Prostate gland (tissue), 2 donors: ENCODE results near the gene SH2D3A. TPM values are rescaled to one million over a fixed set of nuclear protein-coding genes. Genes with fewer than 3 reads are reported as not detected.

Experiments
- DNase-seq: peaks from one replicate; pipeline ENCODE4 v3.0.0-alpha.2; 2019; ENCODE audit warnings: low spot score
- H3K27ac ChIP-seq, 2 donors: fragments of 200-600 bp; sonication (generic); 2 replicates each; pipeline ENCODE4 v1.5.1; 2017 to 2019
- H3K27me3 ChIP-seq: fragments of 200-600 bp; sonication (generic); replicated peaks from 2 replicates; pipeline ENCODE4 v1.5.1; 2019; ENCODE audit not compliant: insufficient read depth
- H3K36me3 ChIP-seq, 2 donors: fragments of 200-600 bp; sonication (generic); 1 replicate in 1 of 2; 2 replicates in 1 of 2; pipeline versions ENCODE4 v1.5.1 to v1.8.1; 2017 to 2019
- H3K4me1 ChIP-seq: fragments of 200-600 bp; sonication (generic); replicated peaks from 2 replicates; pipeline ENCODE4 v1.5.1; 2019
- H3K4me3 ChIP-seq, 2 donors: fragments of 200-600 bp; sonication (generic); 2 replicates each; pipeline ENCODE4 v1.5.1; 2017 to 2019
- H3K9me3 ChIP-seq: fragments of 200-600 bp; sonication (generic); 2 replicates; pipeline ENCODE4 v1.5.1; 2017
- POLR2A ChIP-seq: fragments of 450-650 bp; IDR thresholded peaks from one replicate; pipeline ENCODE4 v1.6.1; 2016; ENCODE audit warnings: antibody characterized with exemption, mild to moderate bottlenecking
- POLR2AphosphoS5 ChIP-seq: sonication (generic); formaldehyde crosslinking; IDR thresholded peaks from one replicate; pipeline ENCODE4 v1.6.1; 2017; ENCODE audit warnings: antibody characterized with exemption
- WGBS: methylation state at CpG from one replicate; pipeline ENCODE4 v1.1.5; 2018; 5-methylcytosine and 5-hydroxymethylcytosine counted together
- intact Hi-C: fragments of 100-400 bp; cut with DNase I; formaldehyde crosslinking; loops from one replicate; pipeline ENCODE4 v1.14.2; 2022
- total RNA-seq, 2 donors: library from RNA; depleted of rRNA; stranded (reverse); fragments of >200 nt; gene quantifications; one replicate each; pipeline ENCODE4 v1.1.0, GENCODE V29; 2016
- TF ChIP-seq, protein P1 (sequence below), 4 experiments: fragments of 200-600 bp in 2 of 4; fragments of 450-650 bp in 2 of 4; sonication (generic) in 2 of 4; IDR thresholded peaks; 1 replicate in 3 of 4; 2 replicates in 1 of 4; pipeline ENCODE4 v1.5.1; 2016 to 2019; ENCODE audit warnings: antibody characterized with exemption in 4 of 4, mild to moderate bottlenecking in 2 of 4, moderate library complexity in 2 of 4

The SH2D3A gene
- 10 to 100 TPM; 35.5 to 45.1 TPM for total RNA-seq

DNA sequence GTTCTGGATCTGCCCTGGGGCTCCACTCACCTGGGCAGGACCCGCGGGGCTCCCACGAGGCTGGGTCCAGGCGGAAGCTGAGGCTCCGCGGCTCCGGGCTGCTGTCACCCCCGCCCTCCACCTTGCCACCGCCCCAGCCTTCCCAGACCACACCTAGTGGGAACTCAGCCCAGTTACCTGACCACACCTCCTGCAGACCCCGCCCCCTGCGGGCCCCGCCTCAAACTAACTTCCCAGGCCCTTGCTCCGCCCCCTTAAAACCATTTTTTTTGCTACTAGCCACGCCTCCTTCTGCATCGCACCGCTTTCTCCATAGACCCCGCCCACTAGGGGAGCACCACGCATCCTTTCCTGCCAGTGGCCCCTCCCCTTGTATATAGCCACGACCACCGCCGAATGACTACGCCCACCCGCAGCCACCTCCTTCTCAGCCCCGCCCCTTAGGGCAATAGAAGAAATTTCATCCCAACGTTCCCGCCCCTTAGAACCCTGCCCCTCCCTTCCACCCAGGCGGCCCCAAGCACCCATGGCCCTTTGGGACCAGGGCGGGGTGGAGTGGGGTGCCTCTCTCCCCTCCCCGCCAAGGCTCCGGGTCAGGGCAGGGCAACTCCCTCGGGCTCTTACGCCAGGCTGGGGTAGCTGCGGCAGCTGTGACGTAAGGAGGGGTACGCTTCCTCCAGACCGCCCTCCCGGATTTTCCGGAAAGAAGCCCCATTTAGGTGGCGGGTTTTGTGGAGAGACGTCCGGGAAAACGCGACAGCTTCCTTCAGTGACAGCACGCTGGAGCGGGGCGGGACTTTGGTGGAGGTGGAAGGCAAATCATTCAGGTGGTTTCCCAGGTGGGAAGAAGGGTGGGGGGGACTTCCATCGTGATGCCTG, at the start of gene SH2D3A:
TSS of gene SH2D3A (minus strand) at position 79 of the 879 bp plus-strand sequence. CDS start 3,687 bp downstream, outside the sequence.
- peak; percentile 97 for DNase-seq
- WGBS = 4% methylated on average over 47 of the region's 47 CpGs
- H3K36me3 ChIP-seq = no peaks in the 10 kb centered on the region
- H3K9me3 ChIP-seq = no peaks in the 10 kb centered on the region
- H3K4me3 ChIP-seq = peak within 1 kb of the TSS; percentile 41 to 43
- H3K27me3 ChIP-seq = no peaks in the 10 kb centered on the region
- TF ChIP-seq, protein P1, sequence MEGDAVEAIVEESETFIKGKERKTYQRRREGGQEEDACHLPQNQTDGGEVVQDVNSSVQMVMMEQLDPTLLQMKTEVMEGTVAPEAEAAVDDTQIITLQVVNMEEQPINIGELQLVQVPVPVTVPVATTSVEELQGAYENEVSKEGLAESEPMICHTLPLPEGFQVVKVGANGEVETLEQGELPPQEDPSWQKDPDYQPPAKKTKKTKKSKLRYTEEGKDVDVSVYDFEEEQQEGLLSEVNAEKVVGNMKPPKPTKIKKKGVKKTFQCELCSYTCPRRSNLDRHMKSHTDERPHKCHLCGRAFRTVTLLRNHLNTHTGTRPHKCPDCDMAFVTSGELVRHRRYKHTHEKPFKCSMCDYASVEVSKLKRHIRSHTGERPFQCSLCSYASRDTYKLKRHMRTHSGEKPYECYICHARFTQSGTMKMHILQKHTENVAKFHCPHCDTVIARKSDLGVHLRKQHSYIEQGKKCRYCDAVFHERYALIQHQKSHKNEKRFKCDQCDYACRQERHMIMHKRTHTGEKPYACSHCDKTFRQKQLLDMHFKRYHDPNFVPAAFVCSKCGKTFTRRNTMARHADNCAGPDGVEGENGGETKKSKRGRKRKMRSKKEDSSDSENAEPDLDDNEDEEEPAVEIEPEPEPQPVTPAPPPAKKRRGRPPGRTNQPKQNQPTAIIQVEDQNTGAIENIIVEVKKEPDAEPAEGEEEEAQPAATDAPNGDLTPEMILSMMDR (IDR thresholded peaks at IDR 0.05) = peak in 2 of 4 experiments; percentile 29 to 32
- TF ChIP-seq POLR2AphosphoS5 (peak; percentile 89), POLR2A (peak; percentile 90)
- H3K27ac ChIP-seq = peak within 1 kb of the TSS; percentile 83 to 88
- H3K4me1 ChIP-seq = no peaks in the 10 kb centered on the region
- intact Hi-C loops = no loop called here

DNA sequence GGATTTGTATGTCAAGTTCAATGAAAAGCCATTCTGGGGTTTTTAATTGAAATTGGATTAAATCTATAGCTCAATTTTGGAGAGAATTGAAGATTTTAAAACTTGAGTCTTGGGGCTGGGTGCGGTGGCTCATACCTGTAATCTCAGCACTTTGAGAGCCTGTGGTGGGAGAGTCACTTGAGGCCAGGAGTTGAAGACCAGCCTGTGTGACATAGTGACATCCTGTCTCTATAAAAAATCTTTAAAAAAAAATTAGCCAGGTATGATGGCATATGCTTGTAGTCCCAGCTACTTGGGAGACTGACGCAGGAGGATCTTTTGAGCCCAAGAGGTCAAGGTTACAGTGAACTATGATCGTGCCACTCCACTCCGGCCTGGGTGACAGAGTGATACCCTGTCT, 46.4 kb upstream of the SH2D3A start:
- no peak overlapping the region for H3K27ac ChIP-seq
- 98% methylated on average over 4 of the region's 4 CpGs for WGBS
- intact Hi-C loops = no loop called here
- H3K27me3 ChIP-seq = no peaks in the 10 kb centered on the region
- no peaks in the 10 kb centered on the region for H3K4me1 ChIP-seq
- no peaks in the 10 kb centered on the region for H3K36me3 ChIP-seq
- TF ChIP-seq POLR2A (no peak), POLR2AphosphoS5 (no peak)
- DNase-seq = no peak
- no peaks in the 10 kb centered on the region for H3K9me3 ChIP-seq
- no peak overlapping the region for H3K4me3 ChIP-seq

DNA sequence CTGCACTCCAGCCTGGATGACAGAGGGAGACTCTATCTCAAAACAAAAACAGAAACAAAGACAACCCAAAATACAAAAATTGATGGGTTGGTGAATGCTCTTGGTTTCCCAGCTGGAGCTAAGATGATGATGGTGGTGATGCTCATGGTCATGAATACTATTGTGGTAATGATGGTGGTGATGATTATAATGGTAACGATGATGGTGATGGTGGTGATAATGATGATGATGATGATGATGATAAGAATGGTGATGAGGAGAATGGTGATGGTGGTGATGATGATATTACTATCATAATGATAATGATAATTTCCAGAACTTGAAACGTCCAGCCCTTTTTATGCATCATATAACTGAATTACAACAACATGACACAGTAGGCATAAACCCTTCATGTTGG, 45.4 kb upstream of the SH2D3A start:
- intact Hi-C loops = no loop called here
- H3K36me3 ChIP-seq = no peaks in the 10 kb centered on the region
- no peak for DNase-seq
- TF ChIP-seq POLR2AphosphoS5 (no peak), POLR2A (no peak)
- TF ChIP-seq, protein P1 (IDR thresholded peaks at IDR 0.05) = no peak
- H3K4me1 ChIP-seq = no peaks in the 10 kb centered on the region
- H3K9me3 ChIP-seq = no peaks in the 10 kb centered on the region
- no peaks in the 10 kb centered on the region for H3K27me3 ChIP-seq
- 87% methylated on average over 2 of the region's 2 CpGs for WGBS
- no peak overlapping the region for H3K27ac ChIP-seq
- H3K4me3 ChIP-seq = no peak overlapping the region

GRCh38 chr19:6811906-6812305, 44.7 kb upstream of the SH2D3A start:
- intact Hi-C loops = no loop called here

GRCh38 chr19:6811378-6811777, 44.1 kb upstream of the SH2D3A start:
- Histone ChIP-seq H3K27ac (no peak overlapping the region), H3K4me1 (no peaks in the 10 kb centered on the region), H3K36me3 (no peaks in the 10 kb centered on the region), H3K27me3 (no peaks in the 10 kb centered on the region), H3K9me3 (no peaks in the 10 kb centered on the region), H3K4me3 (no peak overlapping the region)
- TF ChIP-seq POLR2A (no peak), POLR2AphosphoS5 (no peak)
- TF ChIP-seq, protein P1 (IDR thresholded peaks at IDR 0.05) = no peak
- intact Hi-C loops = no loop called here
- WGBS = 85% methylated on average over 3 of the region's 3 CpGs
- DNase-seq = no peak

More at GRCh38 chr19:6811906-6812305, 44.7 kb upstream of the SH2D3A start:
- TF ChIP-seq, protein P1 (IDR thresholded peaks at IDR 0.05) = no peak
- TF ChIP-seq POLR2AphosphoS5 = peak; percentile 34
- TF ChIP-seq POLR2A = no peak
- Histone ChIP-seq H3K36me3 (no peaks in the 10 kb centered on the region), H3K27me3 (no peaks in the 10 kb centered on the region), H3K4me1 (no peaks in the 10 kb centered on the region), H3K4me3 (no peak overlapping the region), H3K9me3 (no peaks in the 10 kb centered on the region), H3K27ac (no peak overlapping the region)
- 63% methylated on average over 2 of the region's 2 CpGs for WGBS
- DNase-seq = no peak
